Neural cell (in vitro differentiated cells): ENCODE measurements around the gene IKZF1. TPM values are rescaled to one million over a fixed set of nuclear protein-coding genes. Genes with fewer than 3 reads are reported as not detected.

Source experiments
- H2AFZ ChIP-seq: fragments of 200-600, 300-800 bp; sonication (generic), shearing (Covaris generic); 2 replicates; pipeline ENCODE4 v1.6.0; 2014; ENCODE audit warnings: low read depth, mild to moderate bottlenecking, antibody characterized with exemption, low read length, moderate library complexity
- H3F3A ChIP-seq: fragments of 200-600 bp; shearing (Covaris generic); 2 replicates; pipeline ENCODE4 v1.6.1; 2016; ENCODE audit warnings: mild to moderate bottlenecking, moderate library complexity, mixed read lengths, antibody characterized with exemption, low read length; ENCODE audit not compliant: insufficient read depth, poor library complexity, severe bottlenecking
- H3K27ac ChIP-seq: fragments of 200-600, 300-800 bp; sonication (generic), shearing (Covaris generic); 2 replicates; pipeline ENCODE4 v1.5.1; 2014; ENCODE audit warnings: mild to moderate bottlenecking, low read length, moderate library complexity
- H3K27me3 ChIP-seq: fragments of 300-800, 200-600 bp; sonication (generic), shearing (Covaris generic); 2 replicates; pipeline ENCODE4 v1.6.0; 2014; ENCODE audit warnings: mild to moderate bottlenecking, low read depth, low read length, moderate library complexity; ENCODE audit not compliant: insufficient read depth
- H3K36me3 ChIP-seq: fragments of 300-800, 200-600 bp; sonication (generic), shearing (Covaris generic); 2 replicates; pipeline ENCODE4 v1.5.1; 2014; ENCODE audit warnings: mild to moderate bottlenecking, antibody characterized with exemption, low read length, moderate library complexity; ENCODE audit not compliant: insufficient read depth
- H3K4me2 ChIP-seq: fragments of 300-800, 200-600 bp; sonication (generic), shearing (Covaris generic); 2 replicates; pipeline ENCODE4 v1.6.0; 2014; ENCODE audit warnings: mild to moderate bottlenecking, low read length
- H3K4me3 ChIP-seq: fragments of 300-800, 200-600 bp; sonication (generic), shearing (Covaris generic); 2 replicates; pipeline ENCODE4 v1.5.1; 2014; ENCODE audit warnings: mild to moderate bottlenecking, low read length, moderate library complexity
- H3K79me2 ChIP-seq: fragments of 200-600 bp; shearing (Covaris generic); replicated peaks from 2 replicates; pipeline ENCODE4 v1.6.0; 2014; ENCODE audit warnings: mild to moderate bottlenecking, low read length, moderate library complexity; ENCODE audit not compliant: insufficient read depth
- H3K9ac ChIP-seq: fragments of 300-800, 200-600 bp; sonication (generic), shearing (Covaris generic); 2 replicates; pipeline ENCODE4 v1.6.1; 2016; ENCODE audit warnings: mild to moderate bottlenecking, low read length, mixed read lengths
- H3K9me2 ChIP-seq: fragments of 200-600 bp; shearing (Covaris generic); 2 replicates; pipeline ENCODE4 v1.6.1; 2016; ENCODE audit warnings: mild to moderate bottlenecking, low read length, mixed read lengths; ENCODE audit not compliant: insufficient read depth
- H3K9me3 ChIP-seq: fragments of 200-600, 300-800 bp; sonication (generic), shearing (Covaris generic); 2 replicates; pipeline ENCODE4 v1.6.1; 2016; ENCODE audit warnings: mild to moderate bottlenecking, mixed run types, low read length, moderate library complexity, mixed read lengths
- H4K20me1 ChIP-seq: fragments of 200-600 bp; shearing (Covaris generic); 2 replicates; pipeline ENCODE4 v1.6.1; 2016; ENCODE audit warnings: mild to moderate bottlenecking, mixed run types; ENCODE audit not compliant: insufficient read depth
- EP300 ChIP-seq: fragments of 450-650 bp; conservative IDR thresholded peaks from 2 replicates; pipeline ENCODE4 v1.6.1; 2014; ENCODE audit warnings: antibody characterized with exemption, mild to moderate bottlenecking, moderate library complexity; ENCODE audit not compliant: poor library complexity, severe bottlenecking
- EZH2 ChIP-seq: fragments of 200-600, 300-800 bp; shearing (Covaris generic), sonication (generic); IDR thresholded peaks from 2 replicates; pipeline ENCODE4 v1.6.1; 2014; ENCODE audit warnings: antibody characterized with exemption, low read length, borderline replicate concordance, mild to moderate bottlenecking; ENCODE audit not compliant: insufficient read depth, poor library complexity, severe bottlenecking
- MXI1 ChIP-seq: fragments of 450-650 bp; conservative IDR thresholded peaks from 2 replicates; pipeline ENCODE4 v1.6.1; 2014; ENCODE audit warnings: antibody characterized with exemption, mild to moderate bottlenecking; ENCODE audit not compliant: poor library complexity, severe bottlenecking
- POLR2AphosphoS5 ChIP-seq: IDR thresholded peaks from 2 replicates; pipeline ENCODE4 v1.6.1; 2012
- RAD21 ChIP-seq: fragments of 450-650 bp; conservative IDR thresholded peaks from 2 replicates; pipeline ENCODE4 v1.6.1; 2014; ENCODE audit warnings: antibody characterized with exemption, mild to moderate bottlenecking, moderate library complexity
- SMC3 ChIP-seq: fragments of 450-650 bp; conservative IDR thresholded peaks from 2 replicates; pipeline ENCODE4 v1.6.1; 2014; ENCODE audit warnings: antibody characterized with exemption, mild to moderate bottlenecking, moderate library complexity; ENCODE audit not compliant: poor library complexity
- TAF1 ChIP-seq: IDR thresholded peaks from 2 replicates; pipeline ENCODE4 v1.6.1; 2012; ENCODE audit warnings: low read depth
- polyA plus RNA-seq: library from polyadenylated mRNA; depleted of rRNA; stranded (reverse); fragments of >200 nt; gene quantifications from 2 replicates; pipeline ENCODE4 v1.2.3, GENCODE V29; 2014
- TF ChIP-seq, protein P1 (sequence below): IDR thresholded peaks from 2 replicates; pipeline ENCODE4 v1.6.1; 2012; ENCODE audit warnings: borderline replicate concordance
- TF ChIP-seq, protein P2 (sequence below): fragments of 450-650 bp; IDR thresholded peaks from 2 replicates; pipeline ENCODE4 v1.5.1; 2014; ENCODE audit warnings: antibody characterized with exemption, mild to moderate bottlenecking, moderate library complexity; ENCODE audit not compliant: poor library complexity, severe bottlenecking

IKZF1 gene
- polyA plus RNA-seq, 1 donor from 2014 or later = 0.24 TPM

DNA sequence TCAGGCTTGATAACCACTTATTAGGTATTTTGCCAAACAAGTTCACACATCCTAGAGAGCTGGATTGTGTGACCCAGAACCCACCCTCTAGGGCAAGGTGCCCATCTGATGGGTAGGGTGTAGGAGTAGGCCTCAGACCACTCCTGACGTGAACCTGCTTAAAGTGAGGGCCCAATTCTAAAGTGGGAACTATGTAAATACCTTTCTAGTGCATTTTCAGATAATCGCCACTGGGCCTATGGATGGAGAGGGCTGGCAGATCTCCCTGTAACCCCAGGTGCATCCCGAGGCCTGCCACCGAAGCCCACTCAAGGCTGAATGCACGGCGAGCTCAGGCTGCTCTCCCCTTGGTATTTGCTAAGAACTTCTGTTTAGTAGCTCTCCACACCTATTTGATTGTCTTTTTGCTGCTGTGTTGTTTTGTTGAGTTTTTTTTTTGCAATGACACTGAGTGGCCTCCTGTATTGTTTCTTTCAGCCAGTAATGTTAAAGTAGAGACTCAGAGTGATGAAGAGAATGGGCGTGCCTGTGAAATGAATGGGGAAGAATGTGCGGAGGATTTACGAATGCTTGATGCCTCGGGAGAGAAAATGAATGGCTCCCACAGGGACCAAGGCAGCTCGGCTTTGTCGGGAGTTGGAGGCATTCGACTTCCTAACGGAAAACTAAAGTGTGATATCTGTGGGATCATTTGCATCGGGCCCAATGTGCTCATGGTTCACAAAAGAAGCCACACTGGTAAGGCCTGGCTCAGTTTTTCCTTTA lies 71.7 kb downstream of the IKZF1 start:
- no peak overlapping the region for H3K4me2 ChIP-seq
- TF ChIP-seq RAD21 = no peak
- TF ChIP-seq SMC3 = no peak
- TF ChIP-seq EP300 = no peak
- TF ChIP-seq TAF1 = no peak
- no peak for TF ChIP-seq EZH2
- TF ChIP-seq MXI1 = no peak
- TF ChIP-seq POLR2AphosphoS5 = no peak
- TF ChIP-seq, protein P1, sequence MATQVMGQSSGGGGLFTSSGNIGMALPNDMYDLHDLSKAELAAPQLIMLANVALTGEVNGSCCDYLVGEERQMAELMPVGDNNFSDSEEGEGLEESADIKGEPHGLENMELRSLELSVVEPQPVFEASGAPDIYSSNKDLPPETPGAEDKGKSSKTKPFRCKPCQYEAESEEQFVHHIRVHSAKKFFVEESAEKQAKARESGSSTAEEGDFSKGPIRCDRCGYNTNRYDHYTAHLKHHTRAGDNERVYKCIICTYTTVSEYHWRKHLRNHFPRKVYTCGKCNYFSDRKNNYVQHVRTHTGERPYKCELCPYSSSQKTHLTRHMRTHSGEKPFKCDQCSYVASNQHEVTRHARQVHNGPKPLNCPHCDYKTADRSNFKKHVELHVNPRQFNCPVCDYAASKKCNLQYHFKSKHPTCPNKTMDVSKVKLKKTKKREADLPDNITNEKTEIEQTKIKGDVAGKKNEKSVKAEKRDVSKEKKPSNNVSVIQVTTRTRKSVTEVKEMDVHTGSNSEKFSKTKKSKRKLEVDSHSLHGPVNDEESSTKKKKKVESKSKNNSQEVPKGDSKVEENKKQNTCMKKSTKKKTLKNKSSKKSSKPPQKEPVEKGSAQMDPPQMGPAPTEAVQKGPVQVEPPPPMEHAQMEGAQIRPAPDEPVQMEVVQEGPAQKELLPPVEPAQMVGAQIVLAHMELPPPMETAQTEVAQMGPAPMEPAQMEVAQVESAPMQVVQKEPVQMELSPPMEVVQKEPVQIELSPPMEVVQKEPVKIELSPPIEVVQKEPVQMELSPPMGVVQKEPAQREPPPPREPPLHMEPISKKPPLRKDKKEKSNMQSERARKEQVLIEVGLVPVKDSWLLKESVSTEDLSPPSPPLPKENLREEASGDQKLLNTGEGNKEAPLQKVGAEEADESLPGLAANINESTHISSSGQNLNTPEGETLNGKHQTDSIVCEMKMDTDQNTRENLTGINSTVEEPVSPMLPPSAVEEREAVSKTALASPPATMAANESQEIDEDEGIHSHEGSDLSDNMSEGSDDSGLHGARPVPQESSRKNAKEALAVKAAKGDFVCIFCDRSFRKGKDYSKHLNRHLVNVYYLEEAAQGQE = no peak
- TF ChIP-seq, protein P2, sequence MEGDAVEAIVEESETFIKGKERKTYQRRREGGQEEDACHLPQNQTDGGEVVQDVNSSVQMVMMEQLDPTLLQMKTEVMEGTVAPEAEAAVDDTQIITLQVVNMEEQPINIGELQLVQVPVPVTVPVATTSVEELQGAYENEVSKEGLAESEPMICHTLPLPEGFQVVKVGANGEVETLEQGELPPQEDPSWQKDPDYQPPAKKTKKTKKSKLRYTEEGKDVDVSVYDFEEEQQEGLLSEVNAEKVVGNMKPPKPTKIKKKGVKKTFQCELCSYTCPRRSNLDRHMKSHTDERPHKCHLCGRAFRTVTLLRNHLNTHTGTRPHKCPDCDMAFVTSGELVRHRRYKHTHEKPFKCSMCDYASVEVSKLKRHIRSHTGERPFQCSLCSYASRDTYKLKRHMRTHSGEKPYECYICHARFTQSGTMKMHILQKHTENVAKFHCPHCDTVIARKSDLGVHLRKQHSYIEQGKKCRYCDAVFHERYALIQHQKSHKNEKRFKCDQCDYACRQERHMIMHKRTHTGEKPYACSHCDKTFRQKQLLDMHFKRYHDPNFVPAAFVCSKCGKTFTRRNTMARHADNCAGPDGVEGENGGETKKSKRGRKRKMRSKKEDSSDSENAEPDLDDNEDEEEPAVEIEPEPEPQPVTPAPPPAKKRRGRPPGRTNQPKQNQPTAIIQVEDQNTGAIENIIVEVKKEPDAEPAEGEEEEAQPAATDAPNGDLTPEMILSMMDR = no peak
- no peak overlapping the region for H3K4me3 ChIP-seq
- no peak overlapping the region for H3K9ac ChIP-seq
- H3K27me3 ChIP-seq = no peaks in the 10 kb centered on the region
- H3K9me2 ChIP-seq = no peaks in the 10 kb centered on the region
- no peaks in the 10 kb centered on the region for H3K36me3 ChIP-seq
- H3K27ac ChIP-seq = no peak overlapping the region
- H3K79me2 ChIP-seq = no peaks in the 10 kb centered on the region
- no peak overlapping the region for H2AFZ ChIP-seq
- H3F3A ChIP-seq = no peaks in the 10 kb centered on the region
- no peaks in the 10 kb centered on the region for H4K20me1 ChIP-seq
- no peaks in the 10 kb centered on the region for H3K9me3 ChIP-seq

DNA sequence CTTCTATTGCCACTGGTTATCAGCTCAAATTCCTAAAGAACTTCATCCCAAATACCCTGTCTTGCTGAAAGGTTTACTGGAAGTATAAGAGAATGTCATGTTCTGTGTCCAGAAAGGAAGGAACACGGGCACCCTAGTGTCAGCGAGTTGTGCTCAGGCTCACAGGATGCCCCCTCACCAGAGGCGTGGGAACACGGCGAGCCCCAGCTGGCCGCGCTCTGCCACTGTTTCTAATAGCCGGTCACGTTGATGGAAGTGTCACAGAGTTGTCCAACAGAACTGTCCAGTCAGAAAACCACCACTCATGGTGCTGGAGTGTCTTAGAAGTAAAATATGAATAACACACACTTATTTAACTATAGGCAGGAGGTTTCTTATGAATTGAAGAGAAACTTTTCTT lies 72.8 kb downstream of the IKZF1 start:
- no peak overlapping the region for H3K27ac ChIP-seq
- H3K36me3 ChIP-seq = no peaks in the 10 kb centered on the region
- H3K79me2 ChIP-seq = no peaks in the 10 kb centered on the region

More for the DNA sequence above, 72.8 kb downstream of the IKZF1 start:
- Histone ChIP-seq H3K4me3 (no peak overlapping the region), H3K9me3 (no peaks in the 10 kb centered on the region), H2AFZ (no peak overlapping the region), H3K4me2 (no peak overlapping the region), H4K20me1 (no peaks in the 10 kb centered on the region), H3K9me2 (no peaks in the 10 kb centered on the region), H3K9ac (no peak overlapping the region), H3K27me3 (no peaks in the 10 kb centered on the region), H3F3A (no peaks in the 10 kb centered on the region)
- TF ChIP-seq, protein P1 = no peak
- no peak for TF ChIP-seq TAF1
- no peak for TF ChIP-seq POLR2AphosphoS5
- TF ChIP-seq, protein P2 = no peak
- TF ChIP-seq EZH2 = no peak
- TF ChIP-seq EP300 = no peak
